Testis (tissue), 3 donors: ENCODE measurements around the gene HUNK. TPM values are rescaled to one million over a fixed set of nuclear protein-coding genes. Genes with fewer than 3 reads are reported as not detected.

ENCODE experiments used
- DNase-seq: peaks from one replicate; pipeline ENCODE4 v3.0.0-alpha.2; 2019
- H3K27ac ChIP-seq, 2 donors: fragments of 200-600 bp; sonication (generic); one replicate each; pipeline ENCODE4 v1.5.1; 2019
- H3K27me3 ChIP-seq: fragments of 200-600 bp; sonication (generic); one replicate; pipeline ENCODE4 v1.5.1; 2019
- H3K36me3 ChIP-seq: fragments of 200-600 bp; sonication (generic); one replicate; pipeline ENCODE4 v1.5.1; 2017; ENCODE audit warnings: low read depth; ENCODE audit errors: missing control alignments
- H3K4me1 ChIP-seq: fragments of 200-600 bp; sonication (generic); one replicate; pipeline ENCODE4 v1.5.1; 2019
- H3K4me3 ChIP-seq, 2 donors: fragments of 200-600 bp; sonication (generic); one replicate each; pipeline ENCODE4 v1.5.1; 2017 to 2019
- H3K9me3 ChIP-seq: fragments of 200-600 bp; sonication (generic); one replicate; pipeline ENCODE4 v1.5.1; 2017
- CTCF ChIP-seq, 3 experiments: fragments of 450-650 bp in 2 of 3; fragments of 200-600 bp in 1 of 3; sonication (generic) in 1 of 3; IDR thresholded peaks; one replicate each; pipeline ENCODE4 v1.5.1; 2016 to 2019; ENCODE audit warnings: antibody characterized with exemption in 3 of 3, mild to moderate bottlenecking in 2 of 3, moderate library complexity in 1 of 3
- POLR2A ChIP-seq: fragments of 450-650 bp; IDR thresholded peaks from one replicate; pipeline ENCODE4 v1.6.1; 2017; ENCODE audit warnings: antibody characterized with exemption, mild to moderate bottlenecking, moderate library complexity
- WGBS, 2 donors: methylation state at CpG; one replicate each; pipeline ENCODE4 v1.1.5; 2018; 5-methylcytosine and 5-hydroxymethylcytosine counted together
- intact Hi-C: fragments of 100-400 bp; cut with DNase I; formaldehyde crosslinking; loops from one replicate; pipeline ENCODE4 v1.15.1; 2023; ENCODE audit warnings: low total_unique reads
- polyA plus RNA-seq: library from polyadenylated mRNA; stranded (reverse); fragments of 350-450 nt; fragmentation: Illumina TruSeq; extraction: RNeasy Lipid Tissue Mini Kit (QIAGEN cat#74804); gene quantifications from one replicate; pipeline ENCODE4 v1.2.3, GENCODE V29; 2014; ENCODE audit warnings: low read depth, low replicate concordance; ENCODE audit not compliant: insufficient read depth
- total RNA-seq, 2 donors: library from RNA; depleted of rRNA; stranded (reverse); fragments of >200 nt; gene quantifications; one replicate each; pipeline ENCODE4 v1.2.3, GENCODE V29; 2016

Gene HUNK
- total and polyA plus RNA-seq, 3 donors from 2014 or later, result 2.1 to 7.6 (median 6.8) TPM

- Histone ChIP-seq H3K9me3 (no peaks in the 10 kb centered on the region), H3K27me3 (no peaks in the 10 kb centered on the region), H3K4me1 (no peaks in the 10 kb centered on the region), H3K4me3 (no peak overlapping the region), H3K36me3 (no peaks in the 10 kb centered on the region), H3K27ac (no peak overlapping the region)
- intact Hi-C loops, result no loop called here
- no peak for DNase-seq
- TF ChIP-seq CTCF (IDR thresholded peaks at IDR 0.05) (no peak), POLR2A (no peak)
- WGBS, 2 donors, result 70 to 72% methylated on average over 9 of the region's 9 CpGs
Measured at GRCh38 chr21:31898933-31899630, 26.3 kb downstream of the HUNK start.

- Histone ChIP-seq H3K27me3 (no peaks in the 10 kb centered on the region), H3K9me3 (no peaks in the 10 kb centered on the region), H3K27ac (no peak overlapping the region), H3K36me3 (no peaks in the 10 kb centered on the region), H3K4me1 (peaks cover under 1% of the 10 kb centered on the region), H3K4me3 (no peak overlapping the region)
- TF ChIP-seq POLR2A (no peak), CTCF (IDR thresholded peaks at IDR 0.05) (no peak)
- WGBS, 2 donors, result 96% methylated on average over 15 of the region's 15 CpGs
- intact Hi-C loops, result no loop called here
- DNase-seq, result no peak
Measured at GRCh38 chr21:31900121-31900895, 27.5 kb downstream of the HUNK start.

- intact Hi-C loops, result no loop called here
- DNase-seq, result no peak
- Histone ChIP-seq H3K9me3 (no peaks in the 10 kb centered on the region), H3K4me3 (no peak overlapping the region), H3K4me1 (peaks cover 8% of the 10 kb centered on the region), H3K36me3 (no peaks in the 10 kb centered on the region), H3K27ac (no peak overlapping the region), H3K27me3 (no peaks in the 10 kb centered on the region)
- TF ChIP-seq CTCF (IDR thresholded peaks at IDR 0.05), result no peak
- no peak for TF ChIP-seq POLR2A
- 94 to 100% methylated on average over 2 of the region's 2 CpGs for WGBS, 2 donors
Measured at GRCh38 chr21:31901315-31901714, 28.5 kb downstream of the HUNK start.

- no peak for DNase-seq
- Histone ChIP-seq H3K9me3 (no peaks in the 10 kb centered on the region), H3K27ac (no peak overlapping the region), H3K4me1 (peaks cover 8% of the 10 kb centered on the region), H3K4me3 (no peak overlapping the region), H3K36me3 (no peaks in the 10 kb centered on the region), H3K27me3 (no peaks in the 10 kb centered on the region)
- intact Hi-C loops, result no loop called here
- 91 to 96% methylated on average over 6 of the region's 6 CpGs for WGBS, 2 donors
- TF ChIP-seq CTCF (IDR thresholded peaks at IDR 0.05), result no peak
- TF ChIP-seq POLR2A, result no peak
Measured at GRCh38 chr21:31902438-31902837, 29.6 kb downstream of the HUNK start.
